Osteocyte (in vitro differentiated cells): ENCODE measurements around the gene CWC15. TPM values are rescaled to one million over a fixed set of nuclear protein-coding genes. Genes with fewer than 3 reads are reported as not detected.

Source experiments
- DNase-seq: peaks from one replicate; pipeline ENCODE4 v3.0.0; 2021; ENCODE audit warnings: mixed read lengths; ENCODE audit not compliant: unreplicated experiment; ENCODE audit errors: extremely low spot score
- H3K27ac Mint-ChIP-seq: one replicate; pipeline ENCODE4 v1.8.0; 2021; ENCODE audit warnings: mild to moderate bottlenecking, mixed read lengths; ENCODE audit not compliant: unreplicated experiment
- H3K27me3 Mint-ChIP-seq: one replicate; pipeline ENCODE4 v1.8.0; 2021; ENCODE audit warnings: mixed read lengths; ENCODE audit not compliant: unreplicated experiment
- H3K36me3 Mint-ChIP-seq: one replicate; pipeline ENCODE4 v1.8.0; 2021; ENCODE audit warnings: mixed read lengths; ENCODE audit not compliant: unreplicated experiment
- H3K4me1 Mint-ChIP-seq: one replicate; pipeline ENCODE4 v1.8.0; 2021; ENCODE audit warnings: mixed read lengths; ENCODE audit not compliant: unreplicated experiment
- H3K4me3 Mint-ChIP-seq: one replicate; pipeline ENCODE4 v1.8.0; 2021; ENCODE audit warnings: mild to moderate bottlenecking, moderate library complexity, mixed read lengths; ENCODE audit not compliant: unreplicated experiment
- H3K9me3 Mint-ChIP-seq: one replicate; pipeline ENCODE4 v1.8.0; 2021; ENCODE audit warnings: mixed read lengths; ENCODE audit not compliant: unreplicated experiment
- total RNA-seq: library from RNA; stranded (reverse); gene quantifications from 2 replicates; pipeline ENCODE4 v1.2.1, GENCODE V29; 2021
- TF ChIP-seq, protein P1 (sequence below): fragments of 200-600 bp; sonication (generic); IDR thresholded peaks from 2 replicates; pipeline ENCODE4 v1.5.0; 2021; ENCODE audit warnings: antibody characterized with exemption, mild to moderate bottlenecking, moderate library complexity

The CWC15 gene
- total RNA-seq, 1 donor from 2014 or later = 58.9 TPM

DNA sequence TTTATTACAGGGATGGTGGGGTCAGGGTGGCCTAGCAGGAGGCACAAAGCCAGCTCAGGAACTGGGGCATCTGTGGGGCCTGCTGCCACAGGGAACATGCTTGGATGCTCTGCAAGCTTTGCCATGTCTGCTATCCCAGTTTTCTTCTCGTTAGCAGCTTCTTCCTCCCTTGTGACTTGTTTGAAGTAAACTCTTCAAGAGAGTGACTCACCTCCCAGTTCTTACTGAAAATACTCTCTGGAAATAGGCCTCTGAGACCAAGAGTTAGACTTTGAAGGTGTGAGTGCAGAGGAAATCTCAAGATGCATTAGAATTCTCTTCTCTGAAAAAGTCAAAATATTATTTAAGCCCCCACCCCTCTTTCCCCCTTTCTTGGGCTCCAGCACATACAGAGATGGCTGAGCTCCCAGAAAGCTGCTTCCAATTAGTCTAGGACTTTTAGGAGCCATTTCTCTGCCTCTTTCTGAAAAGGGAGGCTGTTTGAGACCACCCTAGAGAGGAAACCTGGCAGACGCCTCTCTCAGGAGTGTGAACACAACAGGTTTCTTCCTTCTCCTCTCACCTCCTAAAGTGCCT is 15.1 kb downstream of the CWC15 start:
- H3K4me1 Mint-ChIP-seq = peaks cover 6% of the 10 kb centered on the region
- H3K9me3 Mint-ChIP-seq = no peaks in the 10 kb centered on the region
- TF ChIP-seq, protein P1, sequence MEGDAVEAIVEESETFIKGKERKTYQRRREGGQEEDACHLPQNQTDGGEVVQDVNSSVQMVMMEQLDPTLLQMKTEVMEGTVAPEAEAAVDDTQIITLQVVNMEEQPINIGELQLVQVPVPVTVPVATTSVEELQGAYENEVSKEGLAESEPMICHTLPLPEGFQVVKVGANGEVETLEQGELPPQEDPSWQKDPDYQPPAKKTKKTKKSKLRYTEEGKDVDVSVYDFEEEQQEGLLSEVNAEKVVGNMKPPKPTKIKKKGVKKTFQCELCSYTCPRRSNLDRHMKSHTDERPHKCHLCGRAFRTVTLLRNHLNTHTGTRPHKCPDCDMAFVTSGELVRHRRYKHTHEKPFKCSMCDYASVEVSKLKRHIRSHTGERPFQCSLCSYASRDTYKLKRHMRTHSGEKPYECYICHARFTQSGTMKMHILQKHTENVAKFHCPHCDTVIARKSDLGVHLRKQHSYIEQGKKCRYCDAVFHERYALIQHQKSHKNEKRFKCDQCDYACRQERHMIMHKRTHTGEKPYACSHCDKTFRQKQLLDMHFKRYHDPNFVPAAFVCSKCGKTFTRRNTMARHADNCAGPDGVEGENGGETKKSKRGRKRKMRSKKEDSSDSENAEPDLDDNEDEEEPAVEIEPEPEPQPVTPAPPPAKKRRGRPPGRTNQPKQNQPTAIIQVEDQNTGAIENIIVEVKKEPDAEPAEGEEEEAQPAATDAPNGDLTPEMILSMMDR = no peak
- H3K27me3 Mint-ChIP-seq = no peaks in the 10 kb centered on the region
- peak overlapping the region; percentile 18 for H3K27ac Mint-ChIP-seq
- H3K36me3 Mint-ChIP-seq = peaks cover 21% of the 10 kb centered on the region
- DNase-seq = no peak
- H3K4me3 Mint-ChIP-seq = no peak overlapping the region

DNA sequence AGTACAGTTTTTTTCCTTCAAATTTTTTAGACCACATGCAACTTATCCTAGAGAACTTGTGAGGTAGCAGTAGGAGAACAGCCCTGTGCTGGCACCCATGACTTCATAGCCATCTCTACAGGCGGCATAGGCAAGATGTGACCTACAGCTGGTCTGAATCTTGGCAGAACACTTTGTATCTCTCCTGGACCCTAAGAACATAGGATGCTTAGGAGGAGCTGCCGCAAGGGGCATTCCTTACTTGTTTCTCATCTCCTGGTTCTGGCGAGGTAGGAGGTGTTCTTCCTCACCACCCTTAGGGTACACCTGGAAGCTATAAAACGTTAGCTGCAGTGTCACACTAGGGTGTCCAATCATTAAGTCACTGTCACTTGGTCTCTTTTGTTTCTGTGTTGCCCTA is 16.4 kb downstream of the CWC15 start:
- peaks cover 3% of the 10 kb centered on the region for H3K27me3 Mint-ChIP-seq
- H3K9me3 Mint-ChIP-seq = no peaks in the 10 kb centered on the region
- peaks cover 6% of the 10 kb centered on the region for H3K4me1 Mint-ChIP-seq
- no peak overlapping the region for H3K4me3 Mint-ChIP-seq
- H3K36me3 Mint-ChIP-seq = peaks cover 12% of the 10 kb centered on the region
- DNase-seq = no peak
- no peak overlapping the region for H3K27ac Mint-ChIP-seq
- TF ChIP-seq, protein P1 = no peak

DNA sequence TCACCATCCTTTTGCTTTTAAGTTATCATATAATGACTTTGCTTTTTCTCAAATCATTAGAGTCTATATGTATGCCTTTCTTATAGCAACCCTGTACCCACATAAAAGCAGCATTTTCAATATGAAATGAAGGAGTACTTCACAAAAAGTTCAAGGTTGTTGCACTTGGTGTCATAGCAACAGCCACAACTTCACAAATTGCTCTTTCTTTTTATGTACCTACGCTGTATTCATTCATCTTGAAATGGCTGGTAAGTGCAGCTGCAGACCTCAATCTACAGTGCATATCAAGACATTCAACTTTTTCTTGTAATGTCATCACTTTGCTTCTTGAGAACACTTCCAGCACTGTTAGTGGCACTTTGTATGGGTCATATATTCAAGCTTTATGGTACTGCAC is 18.6 kb downstream of the CWC15 start:
- H3K4me3 Mint-ChIP-seq = no peak overlapping the region
- H3K27ac Mint-ChIP-seq = no peak overlapping the region
- H3K4me1 Mint-ChIP-seq = peaks cover 13% of the 10 kb centered on the region
- TF ChIP-seq, protein P1 = no peak
- H3K9me3 Mint-ChIP-seq = no peaks in the 10 kb centered on the region
- H3K36me3 Mint-ChIP-seq = peaks cover 10% of the 10 kb centered on the region
- no peak for DNase-seq
- H3K27me3 Mint-ChIP-seq = peaks cover 3% of the 10 kb centered on the region

DNA sequence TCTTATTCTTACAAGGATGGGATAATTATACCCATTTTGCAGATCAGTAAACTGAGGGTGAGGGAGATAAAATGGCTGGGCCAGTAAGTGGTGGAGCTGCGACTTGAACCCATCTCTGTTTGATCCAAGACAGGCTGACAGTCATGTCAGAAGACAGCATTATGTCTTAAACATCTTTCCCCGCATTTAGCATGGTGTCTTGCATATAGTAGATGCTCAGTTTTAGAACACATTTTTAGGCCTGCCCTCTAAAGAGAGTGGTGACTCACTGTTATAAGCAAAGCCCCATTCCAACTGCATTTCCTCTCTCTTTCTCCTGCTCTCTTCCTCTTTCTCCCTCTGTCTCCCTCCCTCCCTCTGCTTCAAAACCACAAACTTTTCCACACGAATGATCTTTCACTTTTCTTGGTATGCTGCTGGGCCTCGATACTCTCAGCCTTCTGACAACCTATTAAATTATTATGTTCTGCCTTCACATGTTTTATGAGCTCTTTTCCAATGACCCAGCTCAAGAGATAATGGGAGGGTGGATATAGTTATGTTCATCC is 25.2 kb downstream of the CWC15 start:
- Mint-ChIP-seq H3K4me1 (peaks cover 17% of the 10 kb centered on the region), H3K27me3 (peaks cover 3% of the 10 kb centered on the region), H3K36me3 (no peaks in the 10 kb centered on the region), H3K27ac (peak overlapping the region; percentile 76), H3K4me3 (no peak overlapping the region), H3K9me3 (no peaks in the 10 kb centered on the region)
- TF ChIP-seq, protein P1 = no peak
- no peak for DNase-seq

DNA sequence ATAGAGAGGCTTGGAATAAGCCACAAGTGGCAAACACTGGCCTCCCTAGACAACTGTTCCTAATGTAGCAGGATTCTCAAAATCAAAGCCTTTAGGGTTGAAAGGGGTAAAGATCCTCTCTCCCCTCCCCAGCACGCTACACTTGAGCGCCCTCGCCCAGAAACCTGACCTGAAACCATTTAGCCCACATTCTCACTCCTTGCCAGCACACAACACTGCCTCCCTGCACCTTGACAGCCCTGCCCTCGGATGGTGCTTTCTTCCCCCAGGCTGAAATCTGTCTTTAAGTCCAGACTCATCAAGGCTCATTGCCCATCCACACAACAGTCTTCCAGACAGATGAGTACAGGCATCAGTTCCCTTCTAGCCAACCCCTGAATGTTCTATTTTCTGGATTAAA is 26.5 kb downstream of the CWC15 start:
- Mint-ChIP-seq H3K27me3 (no peaks in the 10 kb centered on the region), H3K36me3 (no peaks in the 10 kb centered on the region), H3K27ac (no peak overlapping the region), H3K4me3 (no peak overlapping the region), H3K4me1 (peaks cover 17% of the 10 kb centered on the region), H3K9me3 (no peaks in the 10 kb centered on the region)
- DNase-seq = no peak
- TF ChIP-seq, protein P1 = no peak
